Sigmoid colon (tissue), 7 donors: ENCODE results near the gene SLAMF1. TPM values are rescaled to one million over a fixed set of nuclear protein-coding genes. Genes with fewer than 3 reads are reported as not detected.
"Not testable (repeated sequence)": the region's sequence is repeated elsewhere in the genome, so short reads cannot be mapped to it uniquely, and the experiment has no call there.

Experiments
- DNase-seq: peaks from one replicate; pipeline ENCODE4 v3.0.0-alpha.2; 2019
- H3K27ac ChIP-seq, 4 donors: fragments of 200-600 bp; sonication (generic); one replicate each; pipeline ENCODE4 v1.5.1; 2016 to 2019; ENCODE audit warnings: mild to moderate bottlenecking in 1 of 4
- H3K27me3 ChIP-seq, 3 donors: fragments of 200-600 bp; sonication (generic); one replicate each; pipeline ENCODE4 v1.5.1; 2019; ENCODE audit warnings: mild to moderate bottlenecking in 1 of 3
- H3K36me3 ChIP-seq, 4 donors: fragments of 200-600 bp; sonication (generic); one replicate each; pipeline ENCODE4 v1.5.1; 2016 to 2019
- H3K4me1 ChIP-seq, 4 donors: fragments of 200-600 bp; sonication (generic); one replicate each; pipeline ENCODE4 v1.5.1; 2017 to 2019
- H3K4me3 ChIP-seq, 4 donors: fragments of 200-600 bp; sonication (generic); one replicate each; pipeline ENCODE4 v1.5.1; 2017 to 2019; ENCODE audit warnings: mild to moderate bottlenecking in 2 of 4, moderate library complexity in 1 of 4
- H3K9me3 ChIP-seq, 4 donors: fragments of 200-600 bp in 3 of 4; sonication (generic) in 3 of 4; one replicate each; pipeline versions ENCODE4 v1.5.1 to v1.6.1; 2013 to 2019
- CTCF ChIP-seq, 4 experiments: fragments of 450-650 bp in 3 of 4; fragments of 200-600 bp in 1 of 4; IDR thresholded peaks; one replicate each; pipeline ENCODE4 v1.5.1; 2016 to 2019; ENCODE audit warnings: antibody characterized with exemption in 4 of 4, mild to moderate bottlenecking in 3 of 4, moderate library complexity in 2 of 4
- EP300 ChIP-seq, 4 donors: sonication (generic); formaldehyde crosslinking; IDR thresholded peaks; one replicate each; pipeline ENCODE4 v1.6.1; 2017; ENCODE audit warnings: antibody characterized with exemption in 4 of 4
- POLR2A ChIP-seq, 2 donors: fragments of 450-650 bp; IDR thresholded peaks; one replicate each; pipeline ENCODE4 v1.6.1; 2016; ENCODE audit warnings: antibody characterized with exemption in 2 of 2, mild to moderate bottlenecking in 2 of 2, moderate library complexity in 2 of 2
- POLR2AphosphoS5 ChIP-seq, 4 donors: sonication (generic); formaldehyde crosslinking; IDR thresholded peaks; one replicate each; pipeline ENCODE4 v1.6.1; 2017; ENCODE audit warnings: antibody characterized with exemption in 4 of 4
- WGBS, 2 donors: extraction: QIAGEN DNeasy Blood & Tissue Kit; methylation state at CpG; one replicate each; pipeline ENCODE4 v1.1.7; 2013; 5-methylcytosine and 5-hydroxymethylcytosine counted together
- intact Hi-C: fragments of 100-400 bp; cut with DNase I; formaldehyde crosslinking; loops from one replicate; pipeline ENCODE4 v1.15.1; 2023
- polyA plus RNA-seq, 3 donors: library from polyadenylated mRNA; stranded (reverse); fragments of 200-250 nt; gene quantifications; one replicate each; pipeline ENCODE4 v1.2.3, GENCODE V29; 2013
- total RNA-seq, 4 donors: library from RNA; depleted of rRNA; stranded (reverse); fragments of >200 nt; gene quantifications; one replicate each; pipeline ENCODE4 v1.1.0, GENCODE V29; 2016
- donor health status: healthy with polysubstance abuse.
- donor health status: Bipolar disorder and iron deficiency.
- donor health status: healthy.

Gene SLAMF1
- total and polyA plus RNA-seq, 7 donors, result under 0.01 to 6.1 (median 0.28) TPM; not detected in 2

- TF ChIP-seq POLR2A (IDR thresholded peaks at IDR 0.05), result no peak
- no peak for TF ChIP-seq EP300 (IDR thresholded peaks at IDR 0.05)
- no peak for TF ChIP-seq POLR2AphosphoS5 (IDR thresholded peaks at IDR 0.05)
- TF ChIP-seq CTCF (IDR thresholded peaks at IDR 0.05), result no peak
- Histone ChIP-seq H3K36me3 (no peaks in the 10 kb centered on the region), H3K4me1 (no peaks in the 10 kb centered on the region), H3K9me3 (peaks cover 0 to 4% (median 0%) of the 10 kb centered on the region in 4 donors), H3K27ac (no peak overlapping the region), H3K4me3 (no peak overlapping the region), H3K27me3 (no peaks in the 10 kb centered on the region)
- DNase-seq, result no peak
- WGBS, 2 donors, result 80 to 90% methylated on average over 5 of the region's 5 CpGs
- intact Hi-C loops, result no loop called here
Measured at GRCh38 chr1:160567341-160567740, 79.5 kb downstream of the SLAMF1 start.

- H3K9me3 ChIP-seq, result peaks cover 0 to 4% (median 0%) of the 10 kb centered on the region in 4 donors
- no peaks in the 10 kb centered on the region for H3K4me1 ChIP-seq
- WGBS, 2 donors, result 85 to 86% methylated on average over 4 of the region's 4 CpGs
- no peaks in the 10 kb centered on the region for H3K36me3 ChIP-seq
- no peak for DNase-seq
- TF ChIP-seq POLR2A (IDR thresholded peaks at IDR 0.05) (no peak), POLR2AphosphoS5 (IDR thresholded peaks at IDR 0.05) (no peak), EP300 (IDR thresholded peaks at IDR 0.05) (no peak), CTCF (IDR thresholded peaks at IDR 0.05) (no peak)
- H3K27me3 ChIP-seq, result no peaks in the 10 kb centered on the region
- no peak overlapping the region for H3K4me3 ChIP-seq
- H3K27ac ChIP-seq, result no peak overlapping the region
- intact Hi-C loops, result no loop called here
Measured at GRCh38 chr1:160565564-160565963, 81.3 kb downstream of the SLAMF1 start.

- DNase-seq, H3K4me1 ChIP-seq, H3K36me3 ChIP-seq, H3K27ac ChIP-seq, H3K9me3 ChIP-seq, H3K27me3 ChIP-seq, H3K4me3 ChIP-seq, intact Hi-C loops: not testable (repeated sequence)
- 93 to 94% methylated on average over 1 of the region's 1 CpG for WGBS, 2 donors
Measured at GRCh38 chr1:160563230-160563629, 83.6 kb downstream of the SLAMF1 start.

- H3K9me3 ChIP-seq, H3K4me3 ChIP-seq, H3K27ac ChIP-seq, DNase-seq, intact Hi-C loops, H3K4me1 ChIP-seq, H3K27me3 ChIP-seq, H3K36me3 ChIP-seq: not testable (repeated sequence)
- 67 to 77% methylated on average over 2 of the region's 2 CpGs for WGBS, 2 donors
Measured at GRCh38 chr1:160562745-160563144, 84.1 kb downstream of the SLAMF1 start.

GRCh38 chr1:160560806-160561205 lies 86.0 kb downstream of the SLAMF1 start:
- no peak for DNase-seq
- H3K27me3 ChIP-seq, result no peaks in the 10 kb centered on the region
- no peak overlapping the region for H3K27ac ChIP-seq
- H3K9me3 ChIP-seq, result peaks cover 0 to 4% (median 0%) of the 10 kb centered on the region in 4 donors
- no peak overlapping the region for H3K4me3 ChIP-seq
- intact Hi-C loops, result no loop called here
- H3K4me1 ChIP-seq, result no peaks in the 10 kb centered on the region
- no peaks in the 10 kb centered on the region for H3K36me3 ChIP-seq
- no peak for TF ChIP-seq EP300 (IDR thresholded peaks at IDR 0.05)
- TF ChIP-seq POLR2A (IDR thresholded peaks at IDR 0.05), result no peak

- no peaks in the 10 kb centered on the region for H3K4me1 ChIP-seq
- no peaks in the 10 kb centered on the region for H3K36me3 ChIP-seq
- no peak overlapping the region for H3K27ac ChIP-seq
- no peak for TF ChIP-seq CTCF (IDR thresholded peaks at IDR 0.05)
- no peak for DNase-seq
- 75 to 90% methylated on average over 4 of the region's 4 CpGs for WGBS, 2 donors
- peaks cover 0 to 4% (median 0%) of the 10 kb centered on the region in 4 donors for H3K9me3 ChIP-seq
- H3K4me3 ChIP-seq, result no peak overlapping the region
- intact Hi-C loops, result no loop called here
- H3K27me3 ChIP-seq, result no peaks in the 10 kb centered on the region
Measured at GRCh38 chr1:160560045-160560705, 86.7 kb downstream of the SLAMF1 start.

- H3K4me1 ChIP-seq, H3K27me3 ChIP-seq, H3K9me3 ChIP-seq, H3K27ac ChIP-seq, H3K4me3 ChIP-seq, H3K36me3 ChIP-seq, intact Hi-C loops, DNase-seq: not testable (repeated sequence)
- WGBS, 2 donors, result 60 to 88% methylated on average over 3 of the region's 3 CpGs
Measured at GRCh38 chr1:160559437-160559836, 87.4 kb downstream of the SLAMF1 start.
